Measurements from ENCODE around the gene SLFN12L. TPM values are rescaled to one million over a fixed set of nuclear protein-coding genes. Genes with fewer than 3 reads are reported as not detected.

SLFN12L gene
- 100 to 1,000 TPM in 1 of 5 experiments, 10 to 100 TPM in 4; 41.7 to 111 (median 52.9) TPM for total RNA-seq
- polyA plus RNA-seq, result 10 to 100 TPM; 12.0 to 13.6 TPM
- 117 reads per million, percentile 87 among the genes with 10 or more reads in this experiment for total RNA-seq

DNA sequence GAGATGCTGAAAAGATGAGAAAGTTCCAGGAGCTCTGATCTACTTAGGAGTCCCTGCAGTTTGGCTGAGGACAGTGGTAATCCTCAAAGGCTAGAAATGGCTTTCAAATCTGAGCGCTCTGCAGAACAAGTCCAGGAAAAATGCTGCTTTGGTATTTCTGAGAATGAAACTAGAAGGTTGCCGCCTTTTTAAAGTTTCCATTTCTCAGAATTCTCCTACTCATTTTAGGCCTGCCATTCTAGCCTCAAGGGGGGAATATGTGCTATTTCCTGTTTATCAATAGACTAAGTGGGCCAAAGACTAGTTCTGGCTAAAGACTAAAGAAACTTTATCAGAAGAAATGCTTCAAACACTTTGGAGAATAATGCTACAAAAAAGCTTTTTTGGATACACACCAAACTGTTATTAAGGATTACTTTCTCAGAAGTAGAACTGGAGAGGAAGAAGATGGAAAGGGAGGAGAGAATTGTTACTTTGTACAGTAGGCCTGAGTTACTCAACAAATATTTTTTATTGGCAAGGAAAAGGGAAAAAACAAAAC, at the start of gene SLFN12L:
Gene SLFN12L (minus strand): TSS at position 78 of the 541 bp plus-strand sequence. CDS start 15,314 bp downstream, outside the sequence.
- intact Hi-C loops (cut with micrococcal nuclease), result loop anchor here (1.0 to 5.0 kb wide), 11 partner anchors 17 to 995 kb away; partner anchors contain the start of genes LIG3 (in 1 of the 2), PEX12 (in 1 of the 2), SLFN11 (in 1 of the 2) and SLFN12 (in 1 of the 2)
- ATAC-seq (peak; percentile 30), DNase-seq (peak in 8 of 9 donors; percentile 27 to 56 (median 42))
- H3K4me1 Mint-ChIP-seq, result peaks cover 39 to 70% (median 64%) of the 10 kb centered on the region in 7 donors
- H3K9me3 ChIP-seq (ENCODE audit: control insufficient read depth in 2 of 3, low read length in 3 of 3), result no peaks in the 10 kb centered on the region
- H3K4me1 ChIP-seq (ENCODE audit: control insufficient read depth in 2 of 2, insufficient read depth in 2 of 2, low read length in 2 of 2), result peaks cover 30 to 49% of the 10 kb centered on the region in 2 donors
- no peaks in the 10 kb centered on the region for H3K27me3 ChIP-seq (ENCODE audit: control insufficient read depth in 2 of 2, insufficient read depth in 2 of 2, low read length in 2 of 2)
- no peaks in the 10 kb centered on the region for H3K36me3 ChIP-seq (ENCODE audit: control insufficient read depth in 2 of 3, insufficient read depth in 3 of 3, low read length in 3 of 3)
- no peaks in the 10 kb centered on the region for H3K27me3 Mint-ChIP-seq
- H3K27ac Mint-ChIP-seq, result peak within 1 kb of the TSS; percentile 88 to 100 (median 95)
- peaks cover 0 to 30% (median 12%) of the 10 kb centered on the region in 5 donors for H3K36me3 Mint-ChIP-seq
- H3K27ac ChIP-seq (ENCODE audit: low read depth, low read length), result peak within 1 kb of the TSS; percentile 74
- H3K4me3 ChIP-seq (ENCODE audit: low read length), result peak within 1 kb of the TSS; percentile 61
- POLR2A ChIA-PET, result interaction anchor here (0.6 to 16.0 kb wide), 25 partner anchors 16 to 450 kb away, joined by 3 to 253 read pairs (median 3); partner anchors contain the start of genes AP2B1, PEX12, SLFN11 and SLFN13
- no peaks in the 10 kb centered on the region for H3K9me3 Mint-ChIP-seq
- CTCF ChIA-PET, result interaction anchor here (0.7 to 6.8 kb wide), 11 partner anchors 15 to 369 kb away, joined by 3 to 111 read pairs (median 6); no protein-coding TSS in a partner anchor
- H3K4me3 Mint-ChIP-seq, result peak within 1 kb of the TSS; percentile 75 to 100 (median 88)

DNA sequence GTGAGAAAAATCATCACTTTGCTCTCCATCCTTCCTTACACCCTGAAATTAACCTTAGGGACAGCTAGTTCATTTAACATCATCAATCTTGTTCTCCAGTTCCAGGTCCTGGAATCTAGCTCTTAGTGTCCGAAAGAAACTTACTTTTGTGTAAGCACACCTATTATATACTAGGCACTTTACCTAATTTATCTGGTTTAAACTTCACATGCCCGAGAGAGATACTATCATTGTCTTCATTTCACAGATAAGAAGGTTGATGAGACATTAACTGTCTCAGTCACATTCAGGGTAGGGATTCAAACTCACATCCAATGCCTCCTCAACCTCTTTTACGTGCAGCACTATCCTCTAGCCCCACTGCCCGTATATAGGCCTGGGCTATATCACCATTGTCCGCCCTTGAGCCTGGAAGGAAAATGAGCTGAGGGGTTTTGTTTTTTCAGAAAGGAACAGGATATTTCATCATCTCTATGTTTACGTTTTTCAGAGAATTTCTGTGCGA, 49.1 kb upstream of the SLFN12L start:
- H3K27me3 ChIP-seq (ENCODE audit: control insufficient read depth in 2 of 2, insufficient read depth in 2 of 2, low read length in 2 of 2), result no peaks in the 10 kb centered on the region
- H3K4me1 Mint-ChIP-seq, result peaks cover 28 to 45% (median 36%) of the 10 kb centered on the region in 7 donors
- H3K27ac Mint-ChIP-seq, result peak overlapping the region; percentile 95 to 99 (median 99)
- H3K4me3 ChIP-seq (ENCODE audit: low read length), result peak overlapping the region; percentile 85
- H3K4me1 ChIP-seq (ENCODE audit: control insufficient read depth in 2 of 2, insufficient read depth in 2 of 2, low read length in 2 of 2), result peaks cover 13 to 17% of the 10 kb centered on the region in 2 donors
- DNase-seq, result no peak
- intact Hi-C loops (cut with micrococcal nuclease), result loop anchor here (1.0 to 10.0 kb wide), 17 partner anchors 8 to 1358 kb away; partner anchors contain the start of genes CCT6B (in 2 of the 2), LIG3 (in 2 of the 2), PEX12 (in 2 of the 2) and TAF15 (in 2 of the 2)
- H3K9me3 ChIP-seq (ENCODE audit: control insufficient read depth in 2 of 3, low read length in 3 of 3), result no peaks in the 10 kb centered on the region
- POLR2A ChIA-PET, result interaction anchor here (0.8 to 7.6 kb wide), 15 partner anchors 9 to 606 kb away, joined by 3 to 153 read pairs (median 4); partner anchors contain the start of genes LIG3, PEX12, SLFN12L and SLFN5
- H3K27me3 Mint-ChIP-seq, result peaks cover 0 to 12% (median 0%) of the 10 kb centered on the region in 5 donors
- H3K9me3 Mint-ChIP-seq, result peaks cover 0 to 2% (median 0%) of the 10 kb centered on the region in 11 donors
- peak; percentile 1 for ATAC-seq
- H3K36me3 ChIP-seq (ENCODE audit: control insufficient read depth in 2 of 3, insufficient read depth in 3 of 3, low read length in 3 of 3), result peaks cover 0 to 5% (median 0%) of the 10 kb centered on the region in 3 experiments
- CTCF ChIA-PET, result interaction anchor here (1.0 to 1.4 kb wide), 3 partner anchors 8 to 274 kb away, joined by 3 to 8 read pairs (median 3); partner anchors contain the start of gene PEX12
- peak overlapping the region; percentile 91 for H3K27ac ChIP-seq (ENCODE audit: low read depth, low read length)
- peaks cover 0 to 3% (median 0%) of the 10 kb centered on the region in 5 donors for H3K36me3 Mint-ChIP-seq
- peak overlapping the region; percentile 92 to 99 (median 97) for H3K4me3 Mint-ChIP-seq

DNA sequence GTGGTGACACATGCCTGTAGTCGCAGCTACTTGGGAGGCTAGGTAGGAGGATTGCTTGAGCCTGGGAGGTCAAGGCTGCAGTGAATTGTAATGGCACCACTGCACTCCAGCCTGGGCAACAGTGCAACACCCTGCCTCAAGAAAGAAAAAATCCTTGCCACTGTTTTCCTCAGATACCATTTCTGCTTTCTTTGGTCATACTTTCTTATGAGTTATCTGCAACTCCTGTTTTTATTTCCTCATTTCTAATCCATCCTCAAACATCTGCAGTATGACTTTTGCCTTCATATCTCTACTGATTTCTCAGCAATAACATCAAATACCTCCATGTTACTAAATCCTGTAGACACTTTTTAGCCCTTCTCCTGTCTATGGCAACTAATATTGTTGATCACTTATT, 46.6 kb upstream of the SLFN12L start:
- H3K27me3 ChIP-seq (ENCODE audit: control insufficient read depth in 2 of 2, insufficient read depth in 2 of 2, low read length in 2 of 2), result no peaks in the 10 kb centered on the region
- ChIA-PET POLR2A (no interaction called here), CTCF (no interaction called here)
- H3K27ac ChIP-seq (ENCODE audit: low read depth, low read length), result no peak overlapping the region
- no peak overlapping the region for H3K4me3 ChIP-seq (ENCODE audit: low read length)
- peaks cover 0 to 5% (median 0%) of the 10 kb centered on the region in 3 experiments for H3K36me3 ChIP-seq (ENCODE audit: control insufficient read depth in 2 of 3, insufficient read depth in 3 of 3, low read length in 3 of 3)
- H3K36me3 Mint-ChIP-seq, result peaks cover 0 to 3% (median 0%) of the 10 kb centered on the region in 5 donors
- H3K27ac Mint-ChIP-seq, result no peak overlapping the region
- ATAC-seq, result no peak
- H3K4me1 ChIP-seq (ENCODE audit: control insufficient read depth in 2 of 2, insufficient read depth in 2 of 2, low read length in 2 of 2), result peaks cover 9% of the 10 kb centered on the region in 2 donors
- DNase-seq, result no peak
- intact Hi-C loops (cut with micrococcal nuclease), result loop anchor here (10.0 kb wide), 2 partner anchors 961 to 1361 kb away; partner anchors contain the start of genes AATF (in 1 of the 2) and GGNBP2 (in 1 of the 2)
- no peaks in the 10 kb centered on the region for H3K9me3 ChIP-seq (ENCODE audit: control insufficient read depth in 2 of 3, low read length in 3 of 3)
- peaks cover 21 to 35% (median 32%) of the 10 kb centered on the region in 7 donors for H3K4me1 Mint-ChIP-seq
- peaks cover 0 to 12% (median 0%) of the 10 kb centered on the region in 5 donors for H3K27me3 Mint-ChIP-seq
- H3K9me3 Mint-ChIP-seq, result peaks cover 0 to 2% (median 0%) of the 10 kb centered on the region in 11 donors
- H3K4me3 Mint-ChIP-seq, result no peak overlapping the region

DNA sequence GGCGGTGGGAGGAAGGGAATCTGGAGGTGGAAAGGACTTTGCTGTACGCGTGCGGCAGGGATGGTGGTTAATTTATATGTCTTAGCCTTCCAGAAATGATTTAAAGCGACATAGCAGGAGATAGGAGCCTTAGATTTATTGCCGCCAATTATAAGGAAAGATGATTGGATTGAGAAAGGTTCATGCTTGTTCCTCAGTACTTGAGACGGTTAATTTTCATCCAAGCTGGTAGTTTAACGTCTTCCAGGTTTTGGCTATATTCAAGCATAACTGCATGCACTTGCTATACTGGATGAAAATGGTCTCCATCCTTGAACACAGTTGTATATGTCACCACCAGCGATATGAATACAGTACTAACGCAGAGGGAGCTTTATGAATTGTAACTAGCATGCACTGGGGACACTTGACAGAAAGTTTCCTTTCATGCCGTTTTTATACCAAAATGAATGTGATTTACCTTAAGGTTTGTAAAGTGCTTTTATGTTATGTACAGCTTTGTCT, 41.5 kb upstream of the SLFN12L start:
- Mint-ChIP-seq H3K4me3 (peak overlapping the region; percentile 92 to 100 (median 97)), H3K27me3 (peaks cover 0 to 5% (median 0%) of the 10 kb centered on the region in 5 donors), H3K4me1 (peaks cover 7 to 40% (median 32%) of the 10 kb centered on the region in 7 donors), H3K9me3 (no peaks in the 10 kb centered on the region), H3K27ac (peak overlapping the region; percentile 96 to 100 (median 99)), H3K36me3 (peaks cover 0 to 7% (median 0%) of the 10 kb centered on the region in 5 donors)
- ChIA-PET POLR2A (interaction anchor here (0.5 to 6.7 kb wide), 37 partner anchors 10 to 719 kb away, joined by 3 to 153 read pairs (median 4); partner anchors contain the start of genes AP2B1, NLE1, RAD51D and SLFN11), CTCF (interaction anchor here (0.8 to 1.8 kb wide), 8 partner anchors 8 to 266 kb away, joined by 3 to 8 read pairs (median 5); partner anchors contain the start of genes AP2B1 and TAF15)
- DNase-seq (peak in 5 of 9 donors; percentile 6 to 36 (median 27)), ATAC-seq (no peak)
- H3K27me3 ChIP-seq (ENCODE audit: control insufficient read depth in 2 of 2, insufficient read depth in 2 of 2, low read length in 2 of 2), result no peaks in the 10 kb centered on the region
- no peaks in the 10 kb centered on the region for H3K9me3 ChIP-seq (ENCODE audit: control insufficient read depth in 2 of 3, low read length in 3 of 3)
- peak overlapping the region; percentile 86 for H3K4me3 ChIP-seq (ENCODE audit: low read length)
- intact Hi-C loops (cut with micrococcal nuclease), result loop anchor here (1.0 to 5.0 kb wide), 9 partner anchors 8 to 490 kb away; partner anchors contain the start of genes AP2B1 (in 2 of the 2), NLE1 (in 2 of the 2) and SLFN5 (in 1 of the 2)
- peaks cover 5 to 12% of the 10 kb centered on the region in 2 donors for H3K4me1 ChIP-seq (ENCODE audit: control insufficient read depth in 2 of 2, insufficient read depth in 2 of 2, low read length in 2 of 2)
- H3K27ac ChIP-seq (ENCODE audit: low read depth, low read length), result peak overlapping the region; percentile 92
- H3K36me3 ChIP-seq (ENCODE audit: control insufficient read depth in 2 of 3, insufficient read depth in 3 of 3, low read length in 3 of 3), result peaks cover 0 to 5% (median 0%) of the 10 kb centered on the region in 3 experiments

DNA sequence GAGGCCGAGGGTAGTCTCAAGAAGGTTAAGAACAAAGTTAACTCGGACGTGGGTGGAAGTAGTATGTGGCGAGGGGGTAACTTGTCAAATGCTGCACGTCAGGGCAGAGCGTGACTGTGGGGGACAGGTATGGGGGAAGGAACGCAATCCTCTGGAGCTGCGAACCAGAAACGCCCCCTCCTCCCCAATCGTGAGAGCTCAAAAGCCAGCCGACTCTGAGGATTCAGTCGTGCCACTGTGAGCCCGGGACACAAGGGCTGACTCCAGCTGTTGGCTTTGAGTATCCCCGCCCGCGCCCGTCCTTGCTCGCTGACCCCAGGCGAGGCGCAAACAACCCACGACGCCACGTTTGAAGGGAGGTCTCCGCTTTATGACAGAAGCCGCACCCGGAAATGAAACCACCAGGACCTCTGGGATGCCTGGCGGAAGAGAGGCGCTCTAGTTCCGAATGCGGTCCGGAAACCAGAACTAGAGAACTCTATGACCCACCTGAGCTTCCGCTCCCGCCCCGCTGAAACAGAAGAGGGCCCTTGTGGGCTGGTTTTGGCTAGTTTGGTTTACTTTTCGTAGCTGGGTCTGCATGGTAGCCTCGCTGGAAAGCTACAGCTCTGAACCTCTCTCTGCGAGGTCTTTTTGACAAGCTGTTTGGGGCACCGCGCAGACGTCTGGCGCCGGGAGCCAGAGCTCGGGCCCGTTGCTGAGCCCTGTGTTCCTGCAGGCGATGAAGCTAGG, 40.9 kb upstream of the SLFN12L start, which contains the start of gene PEX12:
Gene PEX12 (minus strand): TSS at position 375 of the 732 bp plus-strand sequence. CDS start 550 bp downstream, outside the sequence.
- peaks cover 0 to 2% (median 0%) of the 10 kb centered on the region in 5 donors for H3K27me3 Mint-ChIP-seq
- H3K27ac Mint-ChIP-seq, result peak within 1 kb of the TSS; percentile 96 to 100 (median 99)
- no peaks in the 10 kb centered on the region for H3K9me3 Mint-ChIP-seq
- intact Hi-C loops (cut with micrococcal nuclease), result loop anchor here (1.0 to 5.0 kb wide), 9 partner anchors 9 to 490 kb away; partner anchors contain the start of genes AP2B1 (in 2 of the 2), NLE1 (in 2 of the 2) and SLFN5 (in 1 of the 2)
- Histone ChIP-seq H3K4me1 (ENCODE audit: control insufficient read depth in 2 of 2, insufficient read depth in 2 of 2, low read length in 2 of 2) (peaks cover 5 to 12% of the 10 kb centered on the region in 2 donors), H3K36me3 (ENCODE audit: control insufficient read depth in 2 of 3, insufficient read depth in 3 of 3, low read length in 3 of 3) (peaks cover 0 to 5% (median 0%) of the 10 kb centered on the region in 3 experiments), H3K27ac (ENCODE audit: low read depth, low read length) (peak within 1 kb of the TSS; percentile 92), H3K4me3 (ENCODE audit: low read length) (peak within 1 kb of the TSS; percentile 86), H3K9me3 (ENCODE audit: control insufficient read depth in 2 of 3, low read length in 3 of 3) (no peaks in the 10 kb centered on the region), H3K27me3 (ENCODE audit: control insufficient read depth in 2 of 2, insufficient read depth in 2 of 2, low read length in 2 of 2) (no peaks in the 10 kb centered on the region)
- POLR2A ChIA-PET, result interaction anchor here (0.6 to 6.7 kb wide), 42 partner anchors 10 to 556 kb away, joined by 3 to 153 read pairs (median 4); partner anchors contain the start of genes AP2B1, NLE1, RAD51D and RFFL
- ATAC-seq (peak; percentile 99), DNase-seq (peak; percentile 62 to 94 (median 89))
- peaks cover 6 to 40% (median 32%) of the 10 kb centered on the region in 7 donors for H3K4me1 Mint-ChIP-seq
- CTCF ChIA-PET, result interaction anchor here (0.8 to 1.8 kb wide), 8 partner anchors 8 to 265 kb away, joined by 3 to 8 read pairs (median 5); partner anchors contain the start of genes AP2B1 and TAF15
- H3K36me3 Mint-ChIP-seq, result peaks cover 0 to 7% (median 0%) of the 10 kb centered on the region in 5 donors
- peak within 1 kb of the TSS; percentile 92 to 100 (median 97) for H3K4me3 Mint-ChIP-seq

All from naive thymus-derived CD4-positive, alpha-beta T cell (primary cell).